ENCODE results near the gene EFTUD2.
"Not testable (repeated sequence)": the region's sequence is repeated elsewhere in the genome, so short reads cannot be mapped to it uniquely, and the experiment has no call there.

EFTUD2 gene

DNA sequence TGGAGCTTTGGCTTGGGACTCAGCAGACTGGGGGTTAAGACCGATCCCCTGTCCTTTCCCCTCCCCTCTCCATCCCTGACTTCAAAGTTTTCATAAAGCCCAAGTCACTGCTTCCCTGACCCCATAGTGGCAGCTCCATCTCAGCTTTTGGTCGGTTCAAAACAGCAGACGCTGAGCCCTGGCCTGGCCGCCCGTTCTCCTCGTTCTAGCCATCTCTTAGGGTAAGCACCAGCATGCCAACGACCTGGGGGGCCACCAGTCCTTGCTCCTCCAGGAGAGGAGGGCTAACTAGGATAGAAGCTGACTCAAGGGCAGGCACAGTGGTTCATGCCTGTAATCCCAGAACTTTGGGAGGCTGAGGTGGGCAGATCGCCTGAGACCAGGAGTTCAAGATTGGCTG is 53.0 kb downstream of the EFTUD2 start:
- DNase-seq: no peak

- DNase-seq: no peak
Observed at GRCh38 chr17:44844390-44844830, 54.8 kb downstream of the EFTUD2 start.

DNA sequence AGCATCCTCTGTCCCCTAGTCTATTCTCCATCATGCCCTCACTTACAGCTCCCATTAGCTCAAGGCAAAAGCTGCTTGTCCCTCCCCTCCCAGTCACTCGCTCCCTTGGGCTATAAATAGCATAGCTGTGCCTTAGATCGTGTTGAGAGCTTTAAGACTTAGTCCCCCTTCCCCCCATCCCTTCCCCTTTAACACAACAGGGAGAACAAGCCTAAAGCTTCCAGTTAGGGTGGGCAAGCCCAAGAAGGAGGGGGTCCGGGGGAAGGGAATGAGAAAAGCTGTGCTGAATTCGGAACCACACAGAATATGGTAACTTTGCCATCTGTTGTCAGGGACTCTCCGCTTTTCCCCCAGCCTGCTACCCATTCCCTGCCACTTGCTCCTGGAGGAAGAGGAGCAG is 56.5 kb downstream of the EFTUD2 start:
- DNase-seq: no peak

GRCh38 chr17:44840936-44841335 is 58.3 kb downstream of the EFTUD2 start:
- DNase-seq: no peak

- DNase-seq: no peak
Observed at GRCh38 chr17:44840274-44840673, 59.0 kb downstream of the EFTUD2 start.

- DNase-seq: no peak
Observed at GRCh38 chr17:44837196-44837595, 62.0 kb downstream of the EFTUD2 start.

- no peak for DNase-seq
Observed at GRCh38 chr17:44832805-44833204, 66.4 kb downstream of the EFTUD2 start.

- no peak for DNase-seq
Observed at GRCh38 chr17:44831371-44831770, 67.9 kb downstream of the EFTUD2 start.

DNA sequence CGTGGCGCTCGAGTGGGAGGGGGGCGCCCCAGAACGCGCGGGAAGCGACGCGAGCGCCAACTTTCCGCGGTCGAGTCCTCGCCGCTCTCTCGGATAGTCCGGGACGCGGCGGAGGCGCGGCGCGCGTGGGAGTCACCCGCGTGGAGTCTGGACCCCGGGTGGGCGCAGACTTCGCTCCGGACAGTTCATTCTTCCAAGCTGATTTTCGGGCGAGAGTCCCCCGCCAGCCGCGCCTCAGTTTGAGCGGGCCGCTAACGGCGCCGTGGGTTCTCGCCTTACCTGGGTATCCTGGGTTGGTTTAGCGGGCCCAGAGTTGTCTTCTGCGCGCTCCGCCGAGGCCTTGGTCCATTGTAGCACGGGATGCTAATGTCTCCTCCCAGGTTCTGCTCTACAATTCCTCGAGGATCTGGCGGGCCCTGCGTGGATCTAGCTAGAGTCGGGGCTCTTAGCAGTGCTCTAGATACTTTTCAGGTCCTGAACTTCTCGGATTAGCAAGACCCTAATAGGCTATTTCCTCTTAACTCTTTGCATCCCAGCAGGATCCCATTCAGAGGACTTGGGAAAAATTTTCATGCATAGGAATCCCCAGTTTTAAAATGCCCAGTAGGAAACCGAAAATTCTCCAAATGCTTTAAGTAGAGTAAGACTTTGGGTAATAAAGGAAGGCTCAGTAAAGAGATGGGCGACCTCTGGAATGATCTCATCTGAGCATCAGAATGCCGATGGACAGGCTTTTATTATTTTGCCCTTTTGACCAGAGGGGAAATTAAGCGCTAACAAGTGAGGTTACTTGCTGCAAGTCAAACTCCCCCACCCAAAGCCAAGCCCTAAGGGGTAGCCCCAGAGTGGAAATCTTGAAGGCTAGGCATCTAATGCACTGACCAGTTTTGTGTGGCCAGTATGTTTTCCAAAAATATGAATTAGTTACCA is 68.6 kb downstream of the EFTUD2 start:
- DNase-seq: no peak

GRCh38 chr17:44829523-44830358 is 69.5 kb downstream of the EFTUD2 start, which contains the start of gene GJC1:
Gene GJC1 (minus strand): TSS chr17:44830287. CDS start chr17:44805817, 24,470 bp downstream.
- DNase-seq: no peak

- no peak for DNase-seq
Observed at GRCh38 chr17:44828919-44829522, 70.2 kb downstream of the EFTUD2 start.

- DNase-seq: no peak
Observed at GRCh38 chr17:44827863-44828262, 71.4 kb downstream of the EFTUD2 start.

DNA sequence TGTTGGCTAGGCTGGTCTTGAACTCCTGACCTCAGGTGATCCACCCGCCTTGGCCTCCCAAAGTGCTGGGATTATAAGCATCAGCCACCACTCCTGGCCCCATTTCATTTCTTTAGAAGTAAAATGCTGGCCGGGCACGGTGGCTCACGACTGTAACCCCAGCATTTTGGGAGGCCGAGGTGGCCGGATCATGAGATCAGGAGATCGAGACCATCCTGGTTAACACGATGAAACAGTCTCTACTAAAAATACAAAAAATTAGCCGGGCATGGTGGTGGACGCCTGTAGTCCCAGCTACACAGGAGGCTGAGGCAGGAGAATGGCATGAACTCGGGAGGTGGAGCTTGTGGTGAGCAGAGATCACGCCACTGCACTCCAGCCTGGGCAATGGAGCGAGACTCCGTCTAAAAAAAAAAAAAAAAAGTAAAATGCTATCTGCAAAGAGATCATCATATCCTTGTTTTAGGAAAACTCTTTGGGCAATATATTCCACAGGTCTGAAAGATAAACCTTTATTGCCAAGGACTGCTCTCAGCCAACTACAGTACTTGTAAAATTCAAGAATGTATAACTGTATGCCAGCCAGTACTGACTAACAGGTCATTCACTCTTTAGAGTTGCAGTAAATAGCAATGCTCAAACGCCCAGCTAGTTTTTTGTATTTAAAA is 73.0 kb downstream of the EFTUD2 start:
- no peak for DNase-seq

GRCh38 chr17:44825236-44825635 is 74.0 kb downstream of the EFTUD2 start:
- DNase-seq: not testable (repeated sequence)

- no peak for DNase-seq
Observed at GRCh38 chr17:44820631-44821212, 78.5 kb downstream of the EFTUD2 start.

DNA sequence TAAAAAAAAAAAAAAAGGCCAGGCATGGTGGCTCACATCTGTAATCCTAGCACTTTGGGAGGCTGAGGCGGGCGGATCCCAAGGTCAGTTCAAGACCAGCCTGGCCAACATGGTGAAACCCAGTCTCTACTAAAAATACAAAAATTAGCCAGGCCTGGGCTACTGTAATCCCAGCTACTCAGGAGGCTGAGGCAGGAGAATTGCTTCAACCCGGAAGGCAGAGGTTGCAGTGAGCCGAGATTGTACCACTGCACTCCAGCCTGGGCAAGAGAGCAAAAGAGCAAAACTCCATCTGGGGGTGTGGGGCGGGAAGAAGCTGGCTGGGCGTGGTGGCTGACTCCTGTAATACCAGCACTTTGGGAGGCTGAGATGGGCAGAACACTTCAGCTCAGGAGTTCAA is 80.7 kb downstream of the EFTUD2 start:
- DNase-seq: not testable (repeated sequence)

DNA sequence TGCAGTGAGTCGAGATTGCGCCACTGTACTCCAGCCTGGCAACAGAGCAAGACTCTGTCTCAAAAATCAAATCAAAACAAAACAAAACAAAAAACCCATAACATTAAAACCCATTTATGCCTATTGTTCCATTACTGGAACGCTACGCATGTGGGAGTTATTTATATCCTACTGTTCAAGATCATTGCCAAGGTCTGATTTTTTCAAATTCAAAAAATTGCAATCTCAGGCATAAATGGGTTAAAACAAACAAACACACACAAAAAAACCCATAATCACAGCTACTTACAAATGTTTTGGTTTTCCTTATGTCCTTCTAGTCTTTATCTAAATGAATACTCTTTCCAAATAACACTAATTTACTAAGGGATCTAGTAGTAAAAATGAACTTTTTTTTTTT is 87.0 kb downstream of the EFTUD2 start:
- DNase-seq: no peak

DNA sequence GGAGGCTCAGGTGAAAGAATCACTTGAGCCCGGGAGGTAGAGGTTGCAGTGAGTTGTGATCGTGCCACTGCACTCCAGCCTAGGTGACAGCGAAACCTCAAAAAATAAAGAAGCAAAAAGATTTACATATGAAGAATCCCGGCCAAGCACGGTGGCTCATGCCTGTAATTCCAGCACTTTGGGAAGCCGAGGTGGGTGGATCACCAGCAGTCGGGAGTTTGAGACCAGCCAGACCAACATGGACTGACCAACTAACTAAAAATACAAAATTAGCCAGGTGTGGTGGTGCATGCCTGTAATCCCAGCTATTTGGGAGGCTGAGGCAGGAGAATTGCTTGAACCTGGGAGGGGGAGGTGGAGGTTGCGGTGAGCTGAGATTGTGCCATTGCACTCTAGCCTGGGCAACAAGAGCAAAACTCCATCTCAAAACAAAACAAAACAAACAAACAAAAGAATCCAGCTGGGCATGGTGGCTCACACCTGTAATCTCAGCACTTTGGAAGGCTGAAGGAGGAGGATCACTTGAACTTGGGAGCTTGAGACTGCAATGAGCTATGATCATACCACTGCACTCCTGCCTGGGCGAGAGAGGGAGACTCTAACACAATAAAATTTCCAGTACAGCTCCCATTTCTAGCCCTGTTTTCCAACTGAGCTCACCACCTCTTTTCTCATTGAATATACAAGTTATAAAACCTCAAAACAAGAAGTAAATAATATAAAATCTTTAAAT is 90.4 kb downstream of the EFTUD2 start:
- DNase-seq: not testable (repeated sequence)

GRCh38 chr17:44808156-44808555 is 91.1 kb downstream of the EFTUD2 start:
- DNase-seq: no peak

DNA sequence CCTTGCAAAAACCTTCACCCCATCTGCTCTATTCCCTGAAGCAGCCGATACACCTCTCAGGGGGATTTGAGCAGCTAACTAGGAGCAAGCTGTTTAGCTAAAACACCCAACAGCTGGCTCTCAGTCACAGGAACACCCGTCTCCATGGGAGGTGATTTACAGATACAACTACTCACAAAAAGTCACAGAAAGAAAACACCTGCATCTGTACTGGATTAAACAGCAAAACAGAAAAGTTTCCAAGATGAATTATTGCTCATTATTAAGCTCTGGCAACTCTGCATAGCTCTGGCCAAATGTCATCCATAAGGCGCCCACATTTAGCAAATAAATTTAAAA is 91.5 kb downstream of the EFTUD2 start:
- DNase-seq: no peak

GRCh38 chr17:44807093-44807816 is 92.0 kb downstream of the EFTUD2 start:
- no peak for DNase-seq

Measured in activated CD4-positive, CD25-positive, alpha-beta regulatory T cell (primary cell).